Activated T-cell treated with anti-CD3 and anti-CD28 coated beads for 24 hours (primary cell): ENCODE results near the gene APBA3.

Experiments
- DNase-seq: peaks from one replicate; pipeline ENCODE4 v3.0.0-alpha.2; 2020; ENCODE audit warnings: low read depth

The APBA3 gene

DNA sequence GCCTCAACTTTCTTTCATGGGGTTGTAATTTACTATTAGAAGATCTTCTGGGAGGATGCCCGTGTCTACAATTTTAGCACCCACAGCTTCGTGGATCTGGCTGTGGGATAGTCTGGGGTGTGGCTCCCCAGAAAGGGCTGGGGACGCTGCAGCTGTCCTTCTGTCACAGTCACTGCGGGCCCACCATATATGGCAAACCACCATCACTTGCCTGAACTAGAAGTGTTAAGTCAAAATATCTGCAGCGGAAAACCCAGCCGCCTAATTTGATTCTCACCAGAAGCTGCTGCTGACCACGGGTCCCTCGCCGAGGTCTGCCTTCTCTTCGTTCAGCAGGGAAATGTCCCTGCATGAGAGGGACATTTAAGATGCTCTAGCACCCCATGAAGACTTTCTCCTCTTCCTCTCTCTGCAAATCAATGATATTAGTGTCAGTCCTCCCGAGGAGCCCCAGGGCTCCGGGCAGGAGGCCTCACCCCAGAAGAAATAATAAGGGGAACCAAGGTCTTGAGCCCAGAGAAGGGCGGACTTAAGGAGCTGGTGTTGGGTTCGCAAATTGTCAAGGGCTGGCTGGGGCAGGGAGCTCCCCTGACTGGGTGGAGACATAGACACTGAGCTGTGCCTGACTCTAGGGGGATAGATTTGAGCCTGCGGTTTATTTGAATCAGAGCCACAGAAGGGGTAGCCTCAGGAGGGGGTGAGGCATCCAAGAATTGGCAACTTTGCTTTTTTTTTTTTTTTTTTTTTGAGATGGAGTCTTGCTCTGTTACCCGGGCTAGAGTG, 27.7 kb upstream of the APBA3 start:
- no peak for DNase-seq

DNA sequence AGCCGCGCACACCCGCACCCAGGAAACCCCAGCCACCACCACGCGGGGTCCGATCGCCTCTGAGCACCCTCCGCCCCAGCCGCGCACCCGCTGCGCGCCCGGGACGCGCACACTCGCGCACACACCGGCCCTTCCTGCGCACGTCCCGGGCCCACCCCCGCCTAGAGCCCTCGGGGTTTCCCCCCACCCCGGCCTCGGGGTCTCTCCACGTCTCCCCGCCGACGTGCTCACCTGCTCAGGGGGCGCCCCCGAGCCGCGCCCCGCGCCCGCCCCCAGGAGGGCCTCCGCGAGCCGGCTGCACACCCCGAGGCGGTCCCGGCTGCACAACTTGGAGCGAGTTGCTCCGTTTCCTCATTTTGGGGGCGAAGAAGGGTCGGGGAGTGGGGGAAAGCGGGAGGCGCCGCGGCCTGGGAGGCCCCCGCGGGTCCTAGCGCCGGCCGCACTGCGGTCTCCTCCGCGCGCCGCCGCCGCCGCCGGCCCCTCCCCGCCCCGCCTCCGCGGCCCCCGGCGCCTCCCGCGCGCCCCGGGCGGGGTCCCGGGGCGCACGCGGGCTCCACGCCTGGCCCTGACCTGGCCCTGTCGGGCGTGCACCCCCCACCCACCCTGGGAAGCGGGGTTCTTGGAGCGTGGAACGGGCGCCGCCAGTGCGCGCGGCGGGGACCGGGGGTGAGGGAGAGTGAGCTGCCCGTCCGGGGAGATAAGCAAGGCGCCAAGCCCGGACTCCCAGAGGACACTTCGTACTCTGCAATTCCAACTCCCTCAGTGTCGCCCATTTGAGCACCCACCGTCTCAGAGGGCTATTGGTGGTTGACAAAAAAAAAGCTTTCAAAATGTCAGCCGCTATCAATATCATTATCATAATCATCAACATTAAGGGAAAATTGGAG, 24.7 kb upstream of the APBA3 start, which contains the start of gene MATK:
Gene MATK (minus strand): TSS at position 444 of the 887 bp plus-strand sequence. CDS start 1,246 bp downstream, outside the sequence.
- peak; percentile 12 for DNase-seq

DNA sequence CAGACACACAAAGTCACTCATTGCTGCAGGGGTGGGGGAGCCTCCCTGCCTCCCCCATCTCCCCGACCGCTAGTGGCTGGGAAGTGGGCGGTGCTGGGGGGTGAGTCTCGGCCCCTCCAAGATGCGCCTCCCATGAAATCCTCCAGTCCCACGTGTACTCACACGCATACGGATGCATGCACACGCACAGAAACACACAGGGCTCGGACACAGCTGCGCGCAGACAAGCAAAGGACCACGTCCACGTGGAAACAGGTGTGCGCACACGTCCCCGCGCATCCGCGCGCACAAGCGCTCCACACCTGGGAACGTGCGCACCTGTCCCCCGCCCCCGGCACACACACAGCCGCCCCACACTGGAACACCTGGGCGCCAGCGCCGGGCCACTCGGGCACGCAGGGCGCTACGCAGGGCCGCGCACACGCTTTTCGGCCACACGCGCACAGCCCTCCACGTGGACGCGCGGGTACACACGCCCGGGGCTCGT, 24.0 kb upstream of the APBA3 start:
- peak; percentile 20 for DNase-seq

DNA sequence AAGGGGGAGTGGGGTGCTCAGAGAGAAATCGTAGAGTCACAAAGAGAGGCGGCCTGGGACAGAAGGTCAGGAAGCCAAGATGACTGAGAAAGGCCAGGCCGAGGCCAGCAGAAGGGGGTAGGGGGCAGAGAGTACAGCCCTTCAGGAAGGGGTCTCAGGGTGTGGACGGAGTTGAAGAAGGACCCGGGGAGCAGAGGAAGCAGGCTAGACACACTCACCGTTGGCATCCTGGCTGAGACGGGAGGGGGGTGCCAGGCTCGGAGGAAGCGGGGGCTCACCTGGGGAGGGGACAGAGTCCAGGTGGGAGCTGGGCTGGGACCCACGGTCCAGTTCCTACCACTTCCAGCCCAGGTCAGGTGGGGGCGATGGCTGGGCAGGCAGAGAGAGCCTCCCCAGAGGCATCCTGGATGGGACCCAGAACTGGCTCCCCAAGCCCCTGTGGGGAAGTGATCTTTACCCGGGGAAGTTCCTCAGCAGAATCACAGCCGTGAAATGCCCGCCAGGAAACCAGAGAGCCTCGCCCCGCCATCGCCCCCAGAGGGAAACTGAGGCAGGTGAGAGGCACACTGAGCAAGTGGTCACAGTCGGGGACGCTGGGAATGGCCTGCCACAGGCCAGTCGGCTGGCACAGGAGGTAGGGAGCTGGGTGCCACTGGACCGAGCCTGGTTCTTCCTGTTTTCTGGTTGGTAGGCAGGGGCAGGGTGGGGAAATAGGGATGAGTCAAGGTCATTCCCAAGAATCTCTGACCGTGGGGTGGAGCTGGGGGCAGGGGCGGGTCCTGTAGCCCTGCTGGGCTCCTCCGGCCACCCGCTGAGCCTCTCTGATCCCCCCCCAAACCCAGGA, 23.3 kb upstream of the APBA3 start:
- DNase-seq: no peak

DNA sequence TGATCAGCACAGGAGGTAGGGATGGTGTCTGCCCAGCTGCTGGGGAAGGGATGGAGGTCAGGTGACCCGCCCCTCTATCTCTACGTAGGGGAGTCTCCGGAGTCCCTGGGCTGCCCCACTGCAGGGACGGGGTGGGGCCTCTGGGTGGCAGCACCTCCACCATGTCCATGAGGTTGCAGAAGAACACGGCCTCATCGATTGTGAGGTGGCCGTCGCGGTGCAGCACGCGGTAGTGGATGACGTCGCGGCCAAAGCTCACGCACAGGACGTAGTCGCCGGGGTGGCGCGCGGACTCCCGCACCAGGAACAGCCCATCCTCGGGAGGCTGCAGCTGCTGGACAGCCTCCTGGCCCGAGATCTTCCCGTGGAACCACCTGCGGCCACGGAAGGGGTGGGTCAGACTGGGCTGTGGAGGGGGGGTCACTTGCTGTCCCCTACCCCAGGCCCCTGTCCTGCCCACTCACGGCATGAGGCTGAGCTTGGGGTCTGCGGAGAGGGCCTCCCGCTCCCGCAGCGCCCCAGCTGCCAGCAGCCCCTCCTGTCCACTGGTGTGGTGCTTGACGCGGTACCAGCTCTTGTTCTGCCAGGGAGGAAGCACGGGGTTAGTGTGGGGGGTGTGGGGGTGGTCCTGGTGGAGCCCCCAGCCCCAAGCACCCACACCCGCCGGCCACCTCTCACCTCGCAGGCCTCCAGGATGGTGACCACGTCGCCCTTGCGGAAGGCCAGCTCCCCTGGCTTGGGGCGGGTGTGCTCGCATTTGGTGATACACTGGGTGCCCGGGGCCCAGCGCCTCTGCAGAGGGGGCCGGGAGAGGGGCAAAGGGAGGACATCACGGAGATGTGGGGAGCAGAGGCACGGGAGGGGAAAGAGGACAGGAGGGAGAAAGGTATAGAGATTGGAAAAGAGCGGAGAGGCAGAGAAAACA, 22.4 kb upstream of the APBA3 start:
- DNase-seq: peak; percentile 27

DNA sequence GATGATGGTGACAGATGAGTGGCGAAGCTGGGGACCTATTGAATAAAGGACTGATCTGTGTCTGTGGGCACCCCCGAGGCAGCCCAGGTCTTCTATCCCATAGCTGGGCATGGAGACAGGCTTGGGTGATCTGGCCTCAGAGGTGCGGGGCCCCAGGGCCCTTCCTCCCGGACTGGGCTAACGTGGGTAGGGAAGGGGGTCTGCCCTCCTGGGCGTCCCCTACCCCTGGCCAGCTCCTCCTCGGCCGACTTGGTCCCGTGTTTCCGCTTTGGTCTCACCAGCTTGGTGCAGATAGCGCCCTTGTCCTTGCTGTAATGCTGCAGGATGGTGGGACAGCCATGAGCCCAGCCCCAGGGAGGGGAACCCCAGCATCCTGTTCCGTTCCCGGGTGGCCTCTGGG, 21.4 kb upstream of the APBA3 start:
- no peak for DNase-seq

DNA sequence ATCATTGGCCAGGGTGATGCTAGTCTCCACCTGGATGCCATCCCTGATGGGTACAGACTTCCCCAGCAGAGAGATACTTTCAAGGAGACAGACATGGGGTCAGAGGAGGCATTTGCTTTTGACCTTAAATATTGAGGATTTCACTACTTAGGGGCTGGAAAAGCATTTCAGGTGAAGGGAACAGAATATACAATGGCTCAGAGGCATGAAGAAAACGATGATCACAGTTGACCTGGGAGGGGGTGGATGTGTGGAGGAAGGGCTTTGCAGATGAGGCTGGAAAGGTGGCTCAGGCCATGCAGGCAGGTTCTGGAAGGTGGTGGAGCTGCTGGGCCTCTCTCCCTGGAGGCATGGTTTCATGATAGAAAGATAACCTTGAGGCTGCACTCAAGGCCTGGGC, 20.8 kb upstream of the APBA3 start:
- no peak for DNase-seq

- no peak for DNase-seq
These were observed 20.1 kb upstream of the APBA3 start for GRCh38 chr19:3781603-3782002.

GRCh38 chr19:3780786-3781304, 19.4 kb upstream of the APBA3 start:
- no peak for DNase-seq

- DNase-seq: no peak
These were observed 17.6 kb upstream of the APBA3 start for GRCh38 chr19:3778899-3779723.

- no peak for DNase-seq
These were observed 16.8 kb upstream of the APBA3 start for GRCh38 chr19:3778104-3778867.

DNA sequence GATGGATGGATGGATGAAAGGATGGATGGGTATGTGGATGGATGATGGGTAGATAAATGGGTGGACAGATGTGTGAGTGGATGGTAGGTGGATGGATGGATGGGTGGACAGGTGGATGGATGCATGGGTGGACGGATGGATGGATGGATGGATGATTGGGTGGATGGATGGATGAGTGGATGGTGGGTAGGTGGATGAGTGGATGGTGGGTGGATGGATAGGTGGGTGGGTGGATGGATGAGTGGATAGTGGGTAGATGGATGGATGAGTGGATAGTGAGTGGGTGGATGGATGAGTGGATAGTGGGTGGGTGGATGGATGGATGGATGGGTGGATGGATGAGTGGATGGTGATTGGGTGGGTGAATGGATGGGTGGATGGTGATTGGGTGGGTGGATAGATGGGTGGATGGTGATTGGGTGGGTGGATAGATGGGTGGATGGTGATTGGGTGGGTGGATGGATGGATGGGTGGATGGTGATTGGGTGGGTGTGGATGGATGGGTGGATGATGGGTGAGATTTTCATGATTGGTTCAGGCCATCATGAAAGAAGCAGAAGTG, 15.1 kb upstream of the APBA3 start:
- DNase-seq: no peak

DNA sequence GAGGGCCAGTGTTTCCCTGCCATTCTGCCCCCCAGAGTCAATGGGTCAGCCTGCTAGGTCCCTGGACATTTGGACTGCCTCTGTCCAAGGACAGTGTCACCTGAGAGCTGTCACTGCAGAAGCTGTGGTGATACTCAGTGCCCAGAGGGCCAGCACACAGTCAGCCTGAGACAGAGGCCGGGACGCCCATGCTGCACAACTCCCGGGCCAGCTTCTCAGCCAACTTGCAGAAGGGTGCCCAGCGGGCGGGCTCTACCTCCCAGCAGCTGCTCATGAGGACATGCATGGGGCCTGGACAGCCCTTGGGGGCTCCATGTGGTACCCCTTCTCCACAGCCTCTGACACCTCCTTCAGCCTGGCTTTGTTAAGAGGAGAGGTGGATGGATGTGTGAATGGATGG, 14.3 kb upstream of the APBA3 start:
- DNase-seq: no peak

DNA sequence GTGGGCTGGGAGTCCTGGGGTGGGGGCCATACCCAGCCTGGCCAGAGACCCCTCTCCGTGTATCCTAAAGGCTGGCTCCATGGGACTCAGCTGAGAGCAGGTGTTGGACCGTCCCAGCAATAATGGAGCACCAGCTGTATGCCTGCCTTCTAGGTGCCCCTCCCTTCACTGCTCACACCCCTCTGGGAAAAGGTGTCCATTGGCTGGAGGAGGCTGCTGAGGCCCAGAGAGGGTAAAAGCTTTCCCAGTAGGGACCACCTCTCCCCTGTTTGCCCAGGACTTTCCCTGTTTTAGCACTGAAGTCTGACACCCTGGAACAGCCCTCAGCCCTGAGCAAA, 13.9 kb upstream of the APBA3 start:
- no peak for DNase-seq

DNA sequence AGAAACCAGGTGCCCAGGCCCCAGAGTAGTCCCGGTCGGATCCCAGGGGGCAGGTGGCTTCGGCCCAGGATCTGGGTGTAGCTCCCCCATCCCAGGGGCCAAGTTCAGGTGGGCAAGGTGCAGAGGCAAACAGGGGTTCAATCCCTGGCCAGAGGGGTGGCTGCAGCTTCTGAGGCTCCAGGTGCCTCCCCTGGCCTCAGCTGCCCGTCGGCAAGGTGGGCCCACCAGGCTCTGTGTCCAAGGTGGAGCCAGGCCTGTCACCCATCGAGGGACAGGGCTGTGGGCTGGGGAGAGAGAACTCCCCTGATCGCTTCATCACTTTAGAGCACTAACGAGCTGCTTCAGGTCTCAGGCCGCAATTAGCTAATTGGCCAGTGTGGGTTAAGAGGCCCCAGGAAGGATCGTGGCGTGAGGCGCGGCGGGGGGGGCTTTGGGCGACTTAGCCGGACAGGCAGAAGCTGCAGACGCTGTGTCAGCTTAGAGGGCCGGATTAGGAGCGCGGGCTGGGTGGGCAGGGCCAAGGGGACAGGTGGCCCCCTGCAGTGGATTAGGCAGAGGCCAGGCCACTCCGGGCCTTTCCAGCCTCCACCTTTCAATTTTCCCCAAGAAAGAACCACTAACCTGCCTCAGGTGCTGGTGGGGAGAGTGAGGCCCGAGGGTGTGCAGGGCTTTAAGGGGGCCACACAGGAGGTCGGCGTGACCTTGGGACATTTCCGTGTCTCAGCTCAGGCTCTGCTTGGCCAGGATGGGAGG, 13.3 kb upstream of the APBA3 start:
- no peak for DNase-seq

DNA sequence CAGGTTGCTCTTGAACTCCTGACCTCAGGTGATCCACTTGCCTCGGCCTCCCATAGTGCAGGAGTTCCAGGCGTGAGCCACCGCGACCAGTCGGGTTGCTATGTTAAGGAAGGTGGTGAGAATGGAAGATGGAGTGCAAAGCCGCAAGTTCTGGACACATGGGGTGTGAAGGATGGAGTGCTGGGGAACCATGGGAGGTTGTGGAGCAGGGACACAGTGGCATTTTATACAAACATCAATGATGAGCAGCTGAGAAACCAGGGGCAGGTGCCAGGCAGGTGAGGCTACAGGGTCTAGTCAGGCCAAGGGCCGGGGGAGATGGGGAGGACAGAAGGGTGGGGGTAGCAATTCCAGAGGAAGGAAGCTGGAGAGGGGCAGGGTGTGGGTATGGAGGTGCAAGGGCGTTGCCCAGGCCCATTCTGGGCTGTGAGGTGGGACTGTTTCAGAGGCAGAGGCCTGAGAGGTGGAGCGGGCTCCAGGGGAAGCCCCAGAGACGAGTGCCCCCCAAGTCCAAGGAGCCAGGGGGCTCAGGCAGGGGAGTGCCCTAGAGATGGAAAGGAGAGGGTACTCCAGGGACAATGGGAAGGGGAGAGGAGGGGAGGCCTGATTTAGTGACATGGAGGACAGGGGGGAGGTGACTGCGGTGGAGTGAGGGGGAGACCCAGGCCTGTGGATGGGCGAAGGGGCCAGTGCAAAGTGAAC, 12.5 kb upstream of the APBA3 start:
- DNase-seq: no peak

GRCh38 chr19:3771906-3772455, 10.5 kb upstream of the APBA3 start, which contains the start of gene RAX2:
RAX2 (minus strand) TSS chr19:3772228; CDS start chr19:3771742, 486 bp downstream.
- no peak for DNase-seq
